Measurements from ENCODE around the gene GMCL2. TPM values are rescaled to one million over a fixed set of nuclear protein-coding genes. Genes with fewer than 3 reads are reported as not detected.

The GMCL2 gene
- total RNA-seq, 2 donors from 2014 or later = 2.8 TPM; not detected in 1

GRCh38 chr5:178192787-178193186 lies 5.6 kb upstream of the GMCL2 start:
- Histone ChIP-seq H3K27ac (no peak overlapping the region), H3K27me3 (replicated peaks; ENCODE audit: insufficient read depth) (no peaks in the 10 kb centered on the region), H3K9me3 (no peaks in the 10 kb centered on the region), H3K4me3 (no peak overlapping the region), H3K4me1 (replicated peaks) (no peaks in the 10 kb centered on the region), H3K36me3 (no peaks in the 10 kb centered on the region)
- no peak for DNase-seq (ENCODE audit: low spot score)
- 91% methylated on average over 7 of the region's 7 CpGs for WGBS
- intact Hi-C loops (cut with DNase I) = no loop called here
- TF ChIP-seq POLR2AphosphoS5 (IDR thresholded peaks at IDR 0.05) (no peak), POLR2A (IDR thresholded peaks at IDR 0.05) (no peak), CTCF (IDR thresholded peaks at IDR 0.05) (no peak)

- 19% methylated on average over 2 of the region's 2 CpGs for WGBS
- H3K4me1 ChIP-seq (replicated peaks) = no peaks in the 10 kb centered on the region
- intact Hi-C loops (cut with DNase I) = no loop called here
These were observed 5.1 kb upstream of the GMCL2 start for GRCh38 chr5:178192244-178192643.

GRCh38 chr5:178191661-178192060 lies 4.5 kb upstream of the GMCL2 start:
- no peak overlapping the region for H3K27ac ChIP-seq
- intact Hi-C loops (cut with DNase I) = no loop called here
- DNase-seq (ENCODE audit: low spot score) = no peak
- 86% methylated on average over 4 of the region's 4 CpGs for WGBS
- H3K4me3 ChIP-seq = no peak overlapping the region
- H3K36me3 ChIP-seq = no peaks in the 10 kb centered on the region
- TF ChIP-seq POLR2AphosphoS5 (IDR thresholded peaks at IDR 0.05) = no peak
- no peak for TF ChIP-seq CTCF (IDR thresholded peaks at IDR 0.05)
- TF ChIP-seq POLR2A (IDR thresholded peaks at IDR 0.05) = no peak
- no peaks in the 10 kb centered on the region for H3K4me1 ChIP-seq (replicated peaks)
- no peaks in the 10 kb centered on the region for H3K9me3 ChIP-seq
- no peaks in the 10 kb centered on the region for H3K27me3 ChIP-seq (replicated peaks; ENCODE audit: insufficient read depth)

More at GRCh38 chr5:178192244-178192643, 5.1 kb upstream of the GMCL2 start:
- H3K4me3 ChIP-seq = no peak overlapping the region
- DNase-seq (ENCODE audit: low spot score) = peak; percentile 63
- no peaks in the 10 kb centered on the region for H3K9me3 ChIP-seq
- no peak for TF ChIP-seq POLR2A (IDR thresholded peaks at IDR 0.05)
- peak; percentile 87 for TF ChIP-seq POLR2AphosphoS5 (IDR thresholded peaks at IDR 0.05)
- no peak for TF ChIP-seq CTCF (IDR thresholded peaks at IDR 0.05)
- no peak overlapping the region for H3K27ac ChIP-seq
- H3K36me3 ChIP-seq = no peaks in the 10 kb centered on the region
- H3K27me3 ChIP-seq (replicated peaks; ENCODE audit: insufficient read depth) = no peaks in the 10 kb centered on the region

- Histone ChIP-seq H3K4me3 (no peak overlapping the region), H3K9me3 (no peaks in the 10 kb centered on the region), H3K36me3 (no peaks in the 10 kb centered on the region), H3K4me1 (replicated peaks) (no peaks in the 10 kb centered on the region), H3K27ac (no peak overlapping the region), H3K27me3 (replicated peaks; ENCODE audit: insufficient read depth) (no peaks in the 10 kb centered on the region)
- no peak for DNase-seq (ENCODE audit: low spot score)
- intact Hi-C loops (cut with DNase I) = no loop called here
- WGBS = 43% methylated on average over 2 of the region's 2 CpGs
- no peak for TF ChIP-seq CTCF (IDR thresholded peaks at IDR 0.05)
- no peak for TF ChIP-seq POLR2AphosphoS5 (IDR thresholded peaks at IDR 0.05)
- no peak for TF ChIP-seq POLR2A (IDR thresholded peaks at IDR 0.05)
These were observed 2.3 kb upstream of the GMCL2 start for GRCh38 chr5:178189433-178189832.

- Histone ChIP-seq H3K27me3 (replicated peaks; ENCODE audit: insufficient read depth) (no peaks in the 10 kb centered on the region), H3K9me3 (no peaks in the 10 kb centered on the region), H3K36me3 (no peaks in the 10 kb centered on the region), H3K4me3 (no peak overlapping the region), H3K27ac (no peak overlapping the region), H3K4me1 (replicated peaks) (no peaks in the 10 kb centered on the region)
- TF ChIP-seq POLR2AphosphoS5 (IDR thresholded peaks at IDR 0.05) = no peak
- TF ChIP-seq POLR2A (IDR thresholded peaks at IDR 0.05) = no peak
- no peak for TF ChIP-seq CTCF (IDR thresholded peaks at IDR 0.05)
- no peak for DNase-seq (ENCODE audit: low spot score)
- intact Hi-C loops (cut with DNase I) = no loop called here
- 29% methylated on average over 6 of the region's 6 CpGs for WGBS
These were observed 744 bp downstream of the GMCL2 start for GRCh38 chr5:178186427-178186826.

Data from prostate gland (tissue), 2 donors.